K562 (cell line): Measurements from ENCODE around the gene AP4S1.

Source experiments
- BRD4 ChIP-seq: fragments of 200-600 bp; sonication (generic); IDR thresholded peaks from 2 replicates; pipeline ENCODE4 v1.6.1; 2017; ENCODE audit warnings: inconsistent platforms
- MAFK ChIP-seq: IDR thresholded peaks from 2 replicates; pipeline ENCODE4 v1.6.1; 2011; ENCODE audit warnings: low read length, improper control_type of control experiment
- NBN ChIP-seq: fragments of 450-650 bp; IDR thresholded peaks from 2 replicates; pipeline ENCODE4 v1.6.1; 2016; ENCODE audit warnings: low read depth, mild to moderate bottlenecking
- PHF21A ChIP-seq: fragments of 450-650 bp; IDR thresholded peaks from 2 replicates; pipeline ENCODE4 v1.6.1; 2017; ENCODE audit warnings: low read depth, borderline replicate concordance
- POLR2A ChIP-seq: fragments of 450-650 bp; conservative IDR thresholded peaks from 2 replicates; pipeline ENCODE4 v1.6.1; 2016
- RFX5 ChIP-seq: IDR thresholded peaks from 2 replicates; pipeline ENCODE4 v1.6.1; 2011; ENCODE audit warnings: low read depth, mild to moderate bottlenecking, improper control_type of control experiment, low read length
- TARDBP ChIP-seq: fragments of 450-650 bp; IDR thresholded peaks from 2 replicates; pipeline ENCODE4 v1.6.1; 2016
- TCF7L2 ChIP-seq: fragments of 150-350 bp; IDR thresholded peaks from 2 replicates; pipeline ENCODE4 v1.6.1; 2016; ENCODE audit warnings: low read depth, mild to moderate bottlenecking, low read length, moderate library complexity
- ZNF253 ChIP-seq: fragments of 250-450 bp; sonication (Bioruptor Pico); conservative IDR thresholded peaks from 2 replicates; pipeline ENCODE4 v1.6.1; 2021; ENCODE audit warnings: mild to moderate bottlenecking
- ZNF780A ChIP-seq: fragments of 250-450 bp; sonication (Bioruptor Pico); IDR thresholded peaks from 2 replicates; pipeline ENCODE4 v1.5.0; 2021; ENCODE audit warnings: mild to moderate bottlenecking
- TF ChIP-seq, protein P1 (sequence below), 3 experiments: IDR thresholded peaks in 2 of 3; conservative IDR thresholded peaks in 1 of 3; 2 replicates each; pipeline ENCODE4 v1.5.1; 2011 to 2012; ENCODE audit warnings: low read length in 3 of 3, mild to moderate bottlenecking in 3 of 3, control low read depth in 2 of 3, improper control_type of control experiment in 1 of 3, inconsistent platforms in 1 of 3, low read depth in 1 of 3, mixed read lengths in 1 of 3, moderate library complexity in 1 of 3; ENCODE audit not compliant: insufficient read depth in 2 of 3
- TF ChIP-seq, protein P2 (sequence below): sonication (generic); formaldehyde crosslinking; IDR thresholded peaks from 2 replicates; pipeline ENCODE4 v1.8.0; 2022; ENCODE audit warnings: mild to moderate bottlenecking, low read depth, missing genetic modification reagents
- TF ChIP-seq, protein P3 (sequence below), 2 experiments: fragments of 450-650 bp; IDR thresholded peaks; 2 replicates each; pipeline ENCODE4 v1.6.1; 2016
- TF ChIP-seq, protein P4 (sequence below): fragments of 150-350 bp; conservative IDR thresholded peaks from 2 replicates; pipeline ENCODE4 v1.6.1; 2014; ENCODE audit warnings: low read length

DNA sequence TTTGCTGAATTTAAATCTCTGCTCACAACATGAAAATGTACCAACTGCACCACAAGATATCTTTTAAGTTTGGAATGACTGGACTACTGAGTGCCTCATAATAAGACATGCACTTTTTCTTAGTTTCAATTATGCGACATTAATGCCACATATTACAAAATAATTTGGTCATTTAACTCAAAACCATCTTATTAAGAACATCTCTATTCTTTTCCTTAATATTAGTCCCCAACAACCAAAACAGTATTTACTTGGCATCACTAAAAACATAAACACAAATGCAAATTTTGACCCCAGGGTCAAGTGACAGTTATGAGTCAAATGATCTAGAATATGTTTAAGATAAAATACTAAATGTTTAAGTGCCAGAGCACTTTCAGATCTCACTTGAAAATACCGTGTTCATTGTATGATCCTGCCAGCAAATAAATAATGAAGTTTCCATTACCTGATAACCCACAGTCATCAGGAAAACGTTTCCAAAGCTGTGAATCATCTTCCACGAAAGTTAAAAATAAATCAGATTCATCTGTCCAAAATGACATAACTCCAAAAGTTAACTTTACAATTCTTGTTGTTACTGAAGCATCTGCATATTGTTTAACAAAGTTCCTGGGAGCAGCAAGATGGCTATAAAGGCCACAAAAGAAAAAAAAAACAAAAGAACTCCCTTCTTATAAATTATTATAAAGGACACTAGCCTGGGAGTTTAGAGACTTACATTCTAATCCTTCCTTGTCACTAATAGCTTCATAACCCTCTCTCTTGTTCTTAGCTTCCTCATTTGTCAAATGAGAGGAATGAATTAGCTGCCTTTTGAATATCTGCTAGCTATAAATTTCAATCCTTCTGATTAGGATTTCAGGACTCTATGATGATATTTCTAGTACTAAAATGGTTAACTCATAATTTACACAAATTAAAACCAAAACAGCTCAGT lies 30.5 kb upstream of the AP4S1 start:
- no peak for TF ChIP-seq RFX5
- TF ChIP-seq TCF7L2 = no peak
- no peak for TF ChIP-seq TARDBP
- no peak for TF ChIP-seq NBN
- TF ChIP-seq, protein P1, sequence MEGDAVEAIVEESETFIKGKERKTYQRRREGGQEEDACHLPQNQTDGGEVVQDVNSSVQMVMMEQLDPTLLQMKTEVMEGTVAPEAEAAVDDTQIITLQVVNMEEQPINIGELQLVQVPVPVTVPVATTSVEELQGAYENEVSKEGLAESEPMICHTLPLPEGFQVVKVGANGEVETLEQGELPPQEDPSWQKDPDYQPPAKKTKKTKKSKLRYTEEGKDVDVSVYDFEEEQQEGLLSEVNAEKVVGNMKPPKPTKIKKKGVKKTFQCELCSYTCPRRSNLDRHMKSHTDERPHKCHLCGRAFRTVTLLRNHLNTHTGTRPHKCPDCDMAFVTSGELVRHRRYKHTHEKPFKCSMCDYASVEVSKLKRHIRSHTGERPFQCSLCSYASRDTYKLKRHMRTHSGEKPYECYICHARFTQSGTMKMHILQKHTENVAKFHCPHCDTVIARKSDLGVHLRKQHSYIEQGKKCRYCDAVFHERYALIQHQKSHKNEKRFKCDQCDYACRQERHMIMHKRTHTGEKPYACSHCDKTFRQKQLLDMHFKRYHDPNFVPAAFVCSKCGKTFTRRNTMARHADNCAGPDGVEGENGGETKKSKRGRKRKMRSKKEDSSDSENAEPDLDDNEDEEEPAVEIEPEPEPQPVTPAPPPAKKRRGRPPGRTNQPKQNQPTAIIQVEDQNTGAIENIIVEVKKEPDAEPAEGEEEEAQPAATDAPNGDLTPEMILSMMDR (IDR thresholded peaks at IDR 0.05 in 2 of 3, conservative IDR thresholded peaks at IDR 0.05 in 1 of 3; ENCODE audit: insufficient read depth in 2 of 3, low read depth in 1 of 3, low read length in 3 of 3) = no peak
- TF ChIP-seq PHF21A = no peak
- no peak for TF ChIP-seq POLR2A
- TF ChIP-seq MAFK = no peak
- TF ChIP-seq BRD4 = no peak
- no peak for TF ChIP-seq ZNF253 (CRISPR knock-in tag)
- TF ChIP-seq, protein P2, sequence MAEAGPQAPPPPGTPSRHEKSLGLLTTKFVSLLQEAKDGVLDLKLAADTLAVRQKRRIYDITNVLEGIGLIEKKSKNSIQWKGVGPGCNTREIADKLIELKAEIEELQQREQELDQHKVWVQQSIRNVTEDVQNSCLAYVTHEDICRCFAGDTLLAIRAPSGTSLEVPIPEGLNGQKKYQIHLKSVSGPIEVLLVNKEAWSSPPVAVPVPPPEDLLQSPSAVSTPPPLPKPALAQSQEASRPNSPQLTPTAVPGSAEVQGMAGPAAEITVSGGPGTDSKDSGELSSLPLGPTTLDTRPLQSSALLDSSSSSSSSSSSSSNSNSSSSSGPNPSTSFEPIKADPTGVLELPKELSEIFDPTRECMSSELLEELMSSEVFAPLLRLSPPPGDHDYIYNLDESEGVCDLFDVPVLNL = no peak
- TF ChIP-seq, protein P3, sequence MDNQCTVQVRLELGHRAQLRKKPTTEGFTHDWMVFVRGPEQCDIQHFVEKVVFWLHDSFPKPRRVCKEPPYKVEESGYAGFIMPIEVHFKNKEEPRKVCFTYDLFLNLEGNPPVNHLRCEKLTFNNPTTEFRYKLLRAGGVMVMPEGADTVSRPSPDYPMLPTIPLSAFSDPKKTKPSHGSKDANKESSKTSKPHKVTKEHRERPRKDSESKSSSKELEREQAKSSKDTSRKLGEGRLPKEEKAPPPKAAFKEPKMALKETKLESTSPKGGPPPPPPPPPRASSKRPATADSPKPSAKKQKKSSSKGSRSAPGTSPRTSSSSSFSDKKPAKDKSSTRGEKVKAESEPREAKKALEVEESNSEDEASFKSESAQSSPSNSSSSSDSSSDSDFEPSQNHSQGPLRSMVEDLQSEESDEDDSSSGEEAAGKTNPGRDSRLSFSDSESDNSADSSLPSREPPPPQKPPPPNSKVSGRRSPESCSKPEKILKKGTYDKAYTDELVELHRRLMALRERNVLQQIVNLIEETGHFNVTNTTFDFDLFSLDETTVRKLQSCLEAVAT (IDR thresholded peaks at IDR 0.05) = no peak
- TF ChIP-seq ZNF780A (CRISPR knock-in tag) = no peak
- TF ChIP-seq, protein P4, sequence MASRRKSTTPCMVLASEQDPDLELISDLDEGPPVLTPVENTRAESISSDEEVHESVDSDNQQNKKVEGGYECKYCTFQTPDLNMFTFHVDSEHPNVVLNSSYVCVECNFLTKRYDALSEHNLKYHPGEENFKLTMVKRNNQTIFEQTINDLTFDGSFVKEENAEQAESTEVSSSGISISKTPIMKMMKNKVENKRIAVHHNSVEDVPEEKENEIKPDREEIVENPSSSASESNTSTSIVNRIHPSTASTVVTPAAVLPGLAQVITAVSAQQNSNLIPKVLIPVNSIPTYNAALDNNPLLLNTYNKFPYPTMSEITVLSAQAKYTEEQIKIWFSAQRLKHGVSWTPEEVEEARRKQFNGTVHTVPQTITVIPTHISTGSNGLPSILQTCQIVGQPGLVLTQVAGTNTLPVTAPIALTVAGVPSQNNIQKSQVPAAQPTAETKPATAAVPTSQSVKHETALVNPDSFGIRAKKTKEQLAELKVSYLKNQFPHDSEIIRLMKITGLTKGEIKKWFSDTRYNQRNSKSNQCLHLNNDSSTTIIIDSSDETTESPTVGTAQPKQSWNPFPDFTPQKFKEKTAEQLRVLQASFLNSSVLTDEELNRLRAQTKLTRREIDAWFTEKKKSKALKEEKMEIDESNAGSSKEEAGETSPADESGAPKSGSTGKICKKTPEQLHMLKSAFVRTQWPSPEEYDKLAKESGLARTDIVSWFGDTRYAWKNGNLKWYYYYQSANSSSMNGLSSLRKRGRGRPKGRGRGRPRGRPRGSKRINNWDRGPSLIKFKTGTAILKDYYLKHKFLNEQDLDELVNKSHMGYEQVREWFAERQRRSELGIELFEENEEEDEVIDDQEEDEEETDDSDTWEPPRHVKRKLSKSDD = no peak
